GM18517 (cell line): Measurements from ENCODE around the gene PPARA.
"Not testable (repeated sequence)": the region's sequence is repeated elsewhere in the genome, so short reads cannot be mapped to it uniquely, and the experiment has no call there.

Experiments used
- ATAC-seq: cut with Tn5 transposase; IDR thresholded peaks from one replicate; pipeline ENCODE4 v1.9.1; 2021; ENCODE audit warnings: mild to moderate bottlenecking, moderate library complexity; ENCODE audit not compliant: unreplicated experiment

The PPARA gene

DNA sequence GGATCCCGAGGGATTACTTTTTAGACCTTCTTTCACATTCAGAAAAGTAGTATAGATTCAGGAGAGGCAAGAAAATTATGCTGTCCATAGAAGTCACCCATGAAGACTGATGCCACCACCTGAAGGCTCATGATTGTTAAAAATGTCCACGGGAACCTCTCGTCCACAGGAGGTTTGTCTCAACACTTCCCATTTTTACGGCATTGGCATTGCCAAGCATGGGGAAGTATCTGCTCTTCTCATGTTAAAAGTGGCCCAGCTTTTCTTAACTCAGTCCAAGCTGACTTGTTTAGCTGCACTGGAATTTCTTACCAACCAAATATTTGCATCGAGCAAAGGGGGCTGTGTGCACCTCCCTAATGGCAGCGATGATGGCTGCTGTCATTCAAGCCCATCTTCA, 90.2 kb downstream of the PPARA start:
- ATAC-seq, result no peak

DNA sequence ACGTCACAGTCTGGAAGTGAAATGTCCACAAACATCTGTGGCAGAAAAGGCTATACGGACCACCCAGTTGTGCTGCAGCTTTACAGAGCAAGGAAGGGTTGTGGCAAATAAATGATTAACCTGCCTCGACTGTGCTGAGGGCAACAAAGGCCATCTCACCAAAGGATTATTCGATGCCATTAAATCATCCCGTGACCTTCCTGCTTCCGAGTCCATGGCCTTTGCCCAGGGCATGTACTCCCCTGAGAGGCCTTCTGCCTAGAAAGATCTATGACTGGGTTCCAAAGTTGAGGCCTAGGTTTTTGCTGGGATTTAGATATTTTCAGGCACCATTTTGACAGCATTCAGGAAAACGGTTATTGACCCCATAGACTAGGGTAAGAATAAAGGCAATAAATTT, 90.6 kb downstream of the PPARA start:
- no peak for ATAC-seq

DNA sequence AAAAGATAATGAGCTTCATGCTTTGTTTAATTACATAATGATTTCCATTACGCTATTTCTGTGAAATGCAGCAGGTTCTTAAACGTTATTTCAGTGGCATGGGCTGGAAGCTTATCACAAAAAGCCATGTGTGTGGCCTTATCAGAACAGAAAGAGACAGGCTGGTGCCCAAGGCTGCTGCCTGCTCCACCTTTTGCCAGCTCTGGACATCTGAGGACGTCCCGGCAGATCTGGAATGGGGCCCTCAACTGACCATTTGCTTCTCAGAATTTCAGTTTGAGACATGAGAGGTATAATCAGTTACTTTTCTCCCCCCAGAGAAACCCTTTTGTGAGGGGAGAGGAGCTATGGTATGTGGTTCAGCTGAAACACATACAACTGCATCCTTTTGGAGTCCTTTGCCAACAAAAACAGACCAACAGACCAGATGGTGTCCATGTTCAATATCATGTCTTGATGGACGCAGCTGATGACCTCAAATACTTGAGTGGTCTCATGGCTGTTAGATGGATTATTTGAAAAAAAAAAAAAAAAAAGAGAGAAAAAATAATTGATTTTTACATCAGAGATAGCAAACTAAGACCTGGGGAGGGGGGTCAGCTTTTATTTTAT, 91.2 kb downstream of the PPARA start:
- ATAC-seq, result no peak

DNA sequence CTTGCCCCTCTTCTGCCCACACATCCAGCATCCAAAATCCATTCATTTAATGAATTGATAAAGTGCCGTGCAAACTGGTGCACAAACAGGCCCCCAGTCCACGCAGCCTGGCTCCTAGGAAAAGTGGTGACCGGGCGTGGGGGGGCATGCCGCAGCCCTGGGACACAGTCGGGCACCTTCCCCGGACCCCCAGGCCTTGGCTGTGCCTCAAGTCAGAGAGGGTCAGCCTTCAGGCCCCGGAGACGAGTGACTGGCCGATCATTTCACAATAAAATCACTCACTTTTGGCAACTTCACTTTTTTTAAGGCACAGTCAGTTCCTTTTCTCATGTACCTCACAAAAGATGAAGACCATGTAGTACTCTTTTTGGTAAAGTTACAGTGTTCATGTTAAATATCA, 91.8 kb downstream of the PPARA start:
- no peak for ATAC-seq

DNA sequence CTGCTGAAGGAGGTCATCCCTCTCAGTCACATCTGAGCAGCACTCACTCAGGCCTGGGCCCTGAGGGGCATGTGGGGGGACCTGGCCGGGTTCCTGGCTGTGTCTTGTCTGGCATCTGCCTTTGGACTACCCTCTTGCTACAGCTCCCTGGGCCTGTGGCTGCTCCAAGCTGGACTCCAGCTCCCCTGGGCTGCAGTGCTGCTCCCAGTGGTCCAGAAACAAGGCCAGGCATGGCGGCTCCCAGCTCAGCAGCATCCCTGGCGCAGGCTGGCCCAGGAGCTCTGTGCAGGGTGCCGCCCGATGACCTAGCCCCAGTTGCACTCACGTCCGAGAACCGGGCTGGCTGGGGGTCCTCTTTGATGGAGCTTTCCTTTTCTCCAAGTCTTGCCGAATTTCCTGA, 94.4 kb downstream of the PPARA start:
- no peak for ATAC-seq

DNA sequence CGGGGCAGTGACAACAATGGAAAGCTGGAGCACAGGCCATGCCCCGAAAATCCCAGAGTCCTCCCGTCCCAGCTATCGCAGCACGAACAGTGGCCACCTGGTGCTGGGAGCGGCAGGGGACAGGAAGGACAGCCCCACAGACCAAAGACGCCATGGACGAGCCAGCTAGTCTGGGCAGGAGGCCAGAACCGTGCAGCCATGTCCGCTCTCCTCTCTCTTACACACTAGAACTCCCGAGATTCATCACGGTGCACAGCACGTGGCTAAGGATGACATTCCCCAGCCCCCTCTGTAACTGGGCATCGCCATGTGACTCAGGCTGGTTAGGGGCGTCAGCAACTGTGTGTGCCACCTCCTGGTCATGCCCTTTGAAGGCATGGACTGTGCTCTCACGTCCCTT, 95.2 kb downstream of the PPARA start:
- no peak for ATAC-seq

DNA sequence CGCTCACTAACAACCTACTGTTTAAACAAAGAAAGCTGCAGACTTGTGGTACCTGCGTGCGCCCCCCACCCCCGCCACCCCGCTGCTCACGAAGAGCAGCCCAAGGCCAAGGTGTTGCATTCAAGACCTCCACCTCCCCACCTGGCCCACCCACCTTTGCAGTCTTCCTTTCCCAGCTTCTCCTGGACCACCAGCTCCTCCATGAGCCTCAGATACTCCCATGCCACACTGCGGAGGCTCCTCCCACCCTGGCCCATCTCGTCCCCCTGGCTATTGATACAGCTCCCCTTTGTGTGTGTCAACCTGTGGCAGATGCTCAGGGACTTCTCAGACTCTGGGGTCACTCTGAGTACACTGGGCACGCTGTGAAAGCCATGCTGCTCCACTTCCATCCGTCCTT, 95.9 kb downstream of the PPARA start:
- ATAC-seq, result no peak

DNA sequence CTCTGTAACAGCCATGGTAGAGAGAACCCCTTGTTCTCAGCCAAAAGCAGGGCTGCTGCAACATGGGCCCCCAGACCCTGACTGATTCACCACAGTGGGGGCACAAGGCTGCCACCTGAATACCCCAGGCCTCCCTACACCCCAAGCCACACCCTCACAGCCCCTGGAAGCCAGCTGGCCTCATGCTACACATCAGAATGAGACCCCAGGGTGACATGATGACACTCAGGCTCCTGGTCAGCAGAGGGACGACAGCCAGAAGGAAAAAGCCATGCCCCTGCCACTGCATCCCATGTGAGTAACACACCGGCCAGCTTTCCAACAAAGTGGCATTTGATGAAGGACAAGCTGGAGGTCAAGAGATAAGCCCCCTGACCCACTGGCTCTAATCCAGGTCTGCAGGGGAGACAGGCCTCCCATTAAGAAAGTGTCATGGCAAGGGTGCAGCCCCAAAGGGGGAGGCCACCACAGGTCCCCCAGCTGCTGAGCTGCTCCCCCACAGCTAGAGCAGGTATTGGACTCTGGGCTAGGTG, 97.2 kb downstream of the PPARA start:
- no peak for ATAC-seq

DNA sequence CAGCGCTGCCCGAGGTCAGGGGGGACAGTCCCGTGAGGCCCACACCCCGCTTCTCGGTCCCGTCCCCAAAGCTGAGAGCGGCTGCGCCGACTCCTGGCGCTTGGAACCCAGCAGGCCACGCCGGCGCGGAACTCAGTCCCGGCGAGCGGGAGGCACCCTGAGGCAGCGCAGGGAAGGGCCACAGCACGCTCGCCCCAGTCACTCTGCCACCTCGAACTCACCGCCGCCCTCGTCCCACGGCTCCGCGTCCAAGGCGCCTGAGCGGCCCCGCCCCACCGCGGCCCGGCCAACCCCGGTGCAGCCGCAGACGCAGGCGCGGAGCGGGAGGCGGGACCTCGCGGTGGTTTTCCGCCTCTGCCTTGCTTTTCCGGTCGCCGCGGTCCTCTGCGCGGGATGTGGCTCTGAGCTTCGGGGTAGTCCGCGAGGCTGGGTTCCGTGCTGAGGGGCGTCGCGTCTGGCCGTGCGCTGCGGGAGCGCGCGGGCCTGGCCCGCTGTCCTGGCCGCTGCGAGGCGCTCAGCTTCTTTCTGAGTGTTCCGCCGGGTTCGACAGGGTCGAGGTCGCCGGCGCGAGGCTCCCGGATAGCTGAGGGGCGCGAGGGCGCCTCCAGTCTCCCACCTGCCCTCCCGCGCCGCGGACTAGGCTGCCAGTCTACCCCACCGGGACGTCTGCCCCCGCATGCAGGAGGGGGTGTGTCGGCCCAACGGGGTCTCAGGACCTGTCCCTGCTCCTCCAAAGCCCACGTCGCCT, 99.9 kb downstream of the PPARA start, which contains the start of gene CDPF1:
Gene CDPF1 (minus strand): TSS at position 259 of the 748 bp plus-strand sequence. CDS start 2,009 bp downstream, outside the sequence.
- peak; percentile 82 for ATAC-seq

DNA sequence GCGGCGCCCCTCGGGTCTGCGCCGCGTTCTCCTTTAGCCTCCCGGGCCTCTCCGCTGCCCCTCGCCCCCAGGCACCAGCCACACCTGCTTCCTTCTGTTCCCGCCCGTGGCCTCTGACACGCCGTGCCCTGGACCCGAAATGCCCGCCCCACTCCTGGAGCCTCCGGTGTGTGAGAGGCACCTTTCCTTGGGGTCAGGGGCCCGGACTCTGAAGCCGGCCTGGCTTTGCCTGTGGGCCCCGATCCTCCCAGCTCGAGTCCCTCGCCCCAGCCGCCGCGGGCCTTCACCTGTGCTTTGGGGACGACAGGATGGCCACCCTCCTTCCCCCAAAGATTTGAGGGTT, 100.4 kb downstream of the PPARA start:
- peak; percentile 9 for ATAC-seq

DNA sequence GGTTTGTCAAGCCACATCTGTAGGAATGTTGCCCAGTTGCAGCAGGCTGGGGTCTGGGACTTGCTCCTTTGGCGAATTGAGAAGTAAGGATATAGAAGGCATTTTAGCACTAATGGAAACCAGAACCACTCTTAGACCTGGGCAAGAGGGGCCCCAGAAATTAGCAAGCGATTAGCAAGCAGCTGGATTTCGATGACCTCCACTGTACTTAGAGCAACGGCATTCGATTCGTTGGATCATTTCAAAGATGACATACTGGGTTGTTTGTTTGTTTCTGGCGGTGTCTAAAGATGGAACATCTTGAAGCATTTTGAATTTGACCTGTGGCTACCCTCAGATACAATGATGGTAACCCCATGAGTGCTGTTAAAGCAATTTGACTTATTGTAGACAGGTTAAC, 100.9 kb downstream of the PPARA start:
- ATAC-seq, result no peak

DNA sequence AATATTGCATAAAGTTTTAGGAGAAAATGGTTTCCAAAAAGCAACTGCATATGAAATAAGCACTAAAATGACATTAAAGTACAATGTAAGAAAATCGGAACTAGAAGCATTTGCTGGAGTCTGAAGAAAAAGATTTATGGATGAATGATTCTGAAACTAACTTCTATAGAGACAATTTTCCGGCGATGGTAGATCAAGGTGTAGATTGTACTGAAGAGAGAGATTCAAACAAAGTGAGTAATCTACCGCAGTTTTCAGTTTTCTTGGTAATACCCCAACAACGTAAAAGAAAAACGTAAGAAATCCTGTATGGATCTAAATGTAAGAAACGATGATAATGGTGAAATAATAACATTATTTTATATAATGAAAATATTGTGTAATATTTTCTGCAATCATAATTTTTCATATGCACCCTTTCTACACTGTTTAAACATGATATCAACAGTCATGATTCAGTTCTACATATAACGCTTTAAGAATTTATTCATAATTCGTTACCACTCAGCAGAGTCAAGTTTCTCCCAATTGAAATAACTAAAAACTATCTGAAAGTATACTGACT, 101.6 kb downstream of the PPARA start:
- no peak for ATAC-seq

DNA sequence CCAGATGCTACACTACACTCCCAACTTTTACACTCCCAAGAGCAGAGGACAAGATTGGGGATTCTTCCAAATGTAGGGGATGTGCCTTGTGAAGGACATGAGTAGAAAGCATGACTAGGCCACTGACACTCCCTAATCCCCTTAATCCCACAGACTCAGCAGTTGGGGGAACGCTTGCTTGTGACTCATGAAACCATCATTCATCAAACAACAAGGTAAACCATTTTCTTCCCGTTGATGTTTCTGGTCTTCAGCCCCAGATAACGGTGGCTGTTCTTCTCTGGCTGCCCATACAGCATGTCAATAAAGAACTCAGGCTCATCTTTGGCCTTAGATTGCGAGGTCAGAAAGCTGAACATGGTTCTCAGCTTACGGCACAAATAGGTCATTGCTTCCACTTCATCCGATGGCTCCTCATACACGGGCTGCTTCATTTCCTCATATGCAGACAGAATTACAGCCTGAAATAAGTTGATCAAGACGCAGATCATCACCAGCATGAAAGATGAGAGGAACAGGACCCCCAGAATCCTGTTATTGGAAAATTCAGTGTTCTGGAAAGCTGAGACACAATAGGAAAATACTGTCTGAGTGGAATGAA, 106.1 kb downstream of the PPARA start:
- ATAC-seq, result no peak

DNA sequence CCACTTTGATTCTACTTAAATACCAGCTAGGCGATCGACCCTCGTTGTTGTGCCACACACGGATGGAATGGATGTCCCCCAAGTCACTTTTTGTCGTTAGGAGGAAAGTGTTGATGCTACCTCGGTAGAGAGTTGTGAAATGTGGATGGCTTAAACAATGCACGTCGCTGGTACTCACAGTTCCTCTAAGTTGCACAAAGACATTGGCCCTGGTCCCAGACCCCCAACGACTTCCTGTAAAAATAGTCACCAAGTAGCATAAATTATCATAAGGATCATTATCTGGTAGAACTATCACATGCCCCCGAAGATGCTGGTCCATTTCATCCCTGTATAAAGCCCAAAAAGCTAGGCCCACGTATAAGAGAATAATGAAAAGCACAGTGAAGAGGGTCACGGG, 109.0 kb downstream of the PPARA start:
- ATAC-seq, result no peak

DNA sequence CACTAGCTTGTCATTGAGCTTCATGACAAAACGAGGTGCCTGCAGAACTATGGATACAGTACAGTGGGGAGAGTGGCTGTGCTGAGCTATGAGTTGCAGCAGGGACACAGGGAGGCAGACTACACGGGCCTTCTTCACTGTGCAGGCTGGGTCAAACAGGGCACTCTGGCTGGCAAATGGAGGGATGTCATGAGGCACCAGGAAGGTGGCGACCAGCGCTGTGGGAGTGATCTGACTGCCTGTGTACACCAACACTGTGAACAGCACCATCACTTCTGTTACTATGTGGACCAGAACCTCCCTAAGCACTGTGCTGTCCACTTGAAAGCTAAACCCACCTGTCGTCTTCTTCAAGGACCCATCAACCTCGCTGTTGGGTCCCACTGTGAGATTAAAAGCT, 109.7 kb downstream of the PPARA start:
- ATAC-seq, result no peak

DNA sequence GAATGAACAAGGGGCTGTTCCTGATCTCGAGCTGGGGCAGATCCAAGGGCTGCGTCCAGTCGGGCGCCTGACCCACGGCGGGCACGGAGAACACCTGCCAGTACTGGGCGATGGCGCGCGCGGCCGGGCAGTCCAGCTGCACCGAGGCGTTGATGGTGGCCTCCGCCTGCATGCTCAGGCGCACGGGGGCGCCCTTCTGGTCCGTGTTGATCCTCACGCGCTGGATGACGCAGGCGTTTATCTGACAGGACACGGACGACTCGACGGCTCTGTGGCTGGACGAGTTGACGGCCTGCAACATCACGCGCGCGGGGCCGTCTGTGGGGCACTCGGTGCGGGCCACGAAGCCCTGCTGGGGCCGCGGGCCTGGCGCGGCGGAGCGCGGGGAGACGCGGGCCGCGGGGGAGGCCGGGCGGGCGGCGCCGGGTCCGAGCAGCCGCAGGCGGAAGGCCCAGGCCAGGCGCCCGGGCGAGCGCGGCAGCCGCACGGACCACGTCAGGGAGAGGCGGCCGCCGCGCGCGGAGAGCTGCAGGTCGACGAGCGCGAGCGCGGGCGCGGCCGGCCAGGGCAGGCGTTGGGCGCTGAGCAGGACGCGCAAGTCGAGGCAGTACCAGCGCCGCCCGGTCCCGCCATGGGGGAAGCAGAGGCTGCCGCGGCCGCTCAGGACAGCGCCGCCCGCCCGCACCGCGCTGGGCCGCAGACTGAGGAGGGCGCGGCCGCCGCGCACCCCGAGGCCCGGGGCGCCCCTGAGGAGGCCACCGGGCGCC, 112.3 kb downstream of the PPARA start:
- ATAC-seq, result no peak

DNA sequence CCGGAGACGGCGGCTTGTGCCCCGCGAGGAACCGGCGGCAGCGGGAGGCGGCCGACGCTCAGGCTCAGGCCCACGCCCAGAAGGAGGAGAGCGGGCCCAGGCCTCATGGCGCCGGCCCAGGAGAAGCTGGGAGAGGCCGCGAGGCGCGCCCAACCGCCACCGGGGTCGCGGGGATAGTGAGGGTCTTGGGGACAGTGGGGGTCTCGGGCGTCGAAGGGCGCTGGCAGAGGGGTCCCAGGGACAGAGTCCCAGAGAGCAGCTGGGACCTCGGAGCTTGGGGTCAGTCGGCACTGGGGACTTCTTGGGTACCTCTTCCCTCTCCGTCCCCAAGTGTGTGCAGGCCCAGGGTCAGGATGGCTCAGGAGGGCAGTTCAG, 112.9 kb downstream of the PPARA start, which contains the start of gene PKDREJ:
Gene PKDREJ (minus strand): TSS at position 128 of the 375 bp plus-strand sequence. CDS start 21 bp downstream, at position 107.
- no peak for ATAC-seq

DNA sequence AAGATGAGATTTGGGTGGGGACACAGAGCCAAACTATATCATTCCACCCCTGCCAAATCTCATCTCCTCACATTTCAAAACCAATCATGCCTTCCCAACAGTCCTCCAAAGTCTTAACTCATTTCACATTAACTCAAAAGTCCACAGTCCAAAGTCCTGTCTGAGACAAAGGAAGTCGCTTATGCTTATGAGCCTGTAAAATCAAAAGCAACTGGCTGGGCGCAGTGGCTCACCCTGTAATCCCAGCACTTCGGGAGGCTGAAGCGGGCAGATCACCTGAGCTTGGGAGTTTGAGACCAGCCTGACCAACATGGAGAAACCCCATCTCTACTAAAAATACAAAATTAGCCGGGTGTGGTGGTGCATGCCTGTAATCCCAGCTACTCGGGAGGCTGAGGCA, 114.2 kb downstream of the PPARA start:
- not testable (repeated sequence) for ATAC-seq

DNA sequence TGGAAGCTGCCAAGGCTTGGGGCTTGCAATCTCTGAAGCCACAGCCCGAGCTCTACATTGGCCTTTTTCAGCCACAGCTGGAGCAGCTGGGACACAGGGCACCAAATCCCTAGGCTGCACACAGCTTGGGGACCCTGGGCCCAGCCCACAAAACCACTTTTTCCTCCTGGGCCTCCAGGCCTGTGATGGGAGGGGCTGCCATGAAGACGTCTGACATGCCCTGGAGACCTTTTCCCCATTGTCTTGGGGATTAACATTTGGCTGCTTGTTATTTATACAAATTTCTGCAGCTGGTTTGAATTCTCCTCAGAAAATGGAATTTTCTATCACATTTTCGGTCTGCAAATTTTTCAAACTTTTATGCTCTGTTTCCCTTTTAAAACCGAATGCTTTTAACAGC, 115.3 kb downstream of the PPARA start:
- not testable (repeated sequence) for ATAC-seq

DNA sequence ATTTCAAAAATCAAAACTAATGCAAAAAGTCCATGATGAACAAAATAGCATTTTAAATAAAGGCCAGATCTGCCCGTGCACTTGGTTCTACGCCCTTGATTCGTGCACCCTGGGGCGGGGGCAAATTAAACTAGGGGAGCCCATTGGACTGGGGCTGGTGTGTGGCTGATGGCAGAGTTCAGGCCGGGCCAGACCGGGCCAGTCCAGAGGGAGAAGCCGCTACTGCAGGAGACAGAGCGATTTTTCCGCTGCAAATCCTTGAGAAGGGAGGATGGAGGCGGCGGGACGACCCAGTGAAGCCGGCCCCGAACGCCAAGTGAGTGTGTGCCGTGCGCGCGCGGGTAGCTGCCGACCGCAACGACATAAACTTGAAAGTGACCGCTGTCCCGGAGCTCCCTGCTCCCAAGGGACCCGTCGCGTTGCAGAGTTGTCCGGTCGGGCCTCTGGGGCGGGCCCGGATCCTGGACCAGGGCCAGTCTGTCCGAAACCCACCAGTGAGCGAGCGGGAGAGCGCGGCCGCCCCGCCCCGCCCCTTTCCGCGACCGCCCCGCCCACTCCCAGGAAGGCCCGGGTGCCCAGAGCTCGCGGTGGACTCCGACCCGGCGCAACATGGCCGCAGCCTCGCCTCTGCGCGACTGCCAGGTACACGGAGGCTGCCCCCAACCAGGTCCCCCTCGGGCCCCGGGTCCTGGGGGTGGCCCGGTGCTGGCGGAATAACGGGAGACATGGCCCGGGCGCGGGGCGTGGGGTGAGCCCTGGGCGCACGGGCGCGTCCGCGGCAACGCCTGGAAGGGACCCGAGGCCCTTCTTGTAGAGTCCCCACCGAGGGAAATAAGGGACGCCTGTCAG, 117.3 kb downstream of the PPARA start, which contains the start of gene TTC38:
Gene TTC38 (plus strand): TSS at position 578 of the 849 bp plus-strand sequence. CDS start 32 bp downstream, at position 610.
- no peak for ATAC-seq
